KMS-11 (cell line): ENCODE data around the gene SCAMP5.

Source experiments
- H2AFZ ChIP-seq: fragments of 200-600 bp; sonication (generic); 2 replicates; pipeline ENCODE4 v1.6.1; 2016; ENCODE audit warnings: antibody characterized with exemption, mixed run types, low read depth
- H3K27ac ChIP-seq: fragments of 200-600 bp; sonication (generic); 2 replicates; pipeline ENCODE4 v1.6.1; 2016; ENCODE audit warnings: mild to moderate bottlenecking, mixed run types
- H3K27me3 ChIP-seq: fragments of 200-600 bp; sonication (generic); 2 replicates; pipeline ENCODE4 v1.6.1; 2017; ENCODE audit warnings: mild to moderate bottlenecking, low read depth, mixed run types, moderate library complexity; ENCODE audit not compliant: insufficient read depth
- H3K36me3 ChIP-seq: fragments of 200-600 bp; sonication (generic); 2 replicates; pipeline ENCODE4 v1.6.1; 2017; ENCODE audit warnings: mild to moderate bottlenecking, mixed run types; ENCODE audit not compliant: insufficient read depth
- H3K4me1 ChIP-seq: fragments of 200-600 bp; sonication (generic); 2 replicates; pipeline ENCODE4 v1.6.1; 2016; ENCODE audit warnings: mild to moderate bottlenecking, low read depth, mixed run types; ENCODE audit not compliant: poor library complexity, severe bottlenecking
- H3K4me2 ChIP-seq: fragments of 200-600 bp; sonication (generic); 2 replicates; pipeline ENCODE4 v1.7.0; 2016; ENCODE audit warnings: mild to moderate bottlenecking, mixed run types
- H3K4me3 ChIP-seq: fragments of 200-600 bp; sonication (generic); IDR thresholded peaks from 2 replicates; pipeline ENCODE4 v1.6.1; 2017; ENCODE audit warnings: low read depth, low read length, mixed read lengths; ENCODE audit not compliant: insufficient read depth
- H3K79me2 ChIP-seq: fragments of 200-600 bp; sonication (generic); 2 replicates; pipeline ENCODE4 v1.6.1; 2016; ENCODE audit warnings: low read depth, mixed run types; ENCODE audit not compliant: insufficient read depth
- H3K9ac ChIP-seq: fragments of 200-600 bp; sonication (generic); 2 replicates; pipeline ENCODE4 v1.6.1; 2016; ENCODE audit warnings: mild to moderate bottlenecking, mixed run types
- H4K20me1 ChIP-seq: fragments of 200-600 bp; sonication (generic); 2 replicates; pipeline ENCODE4 v1.6.1; 2016; ENCODE audit warnings: mild to moderate bottlenecking, mixed run types; ENCODE audit not compliant: insufficient read depth
- TF ChIP-seq, protein P1 (sequence below): fragments of 200-600 bp; sonication (generic); conservative IDR thresholded peaks from 2 replicates; pipeline ENCODE4 v1.6.1; 2017; ENCODE audit warnings: low read depth, mild to moderate bottlenecking, antibody characterized with exemption, low read length, moderate library complexity, mixed read lengths

Gene SCAMP5

DNA sequence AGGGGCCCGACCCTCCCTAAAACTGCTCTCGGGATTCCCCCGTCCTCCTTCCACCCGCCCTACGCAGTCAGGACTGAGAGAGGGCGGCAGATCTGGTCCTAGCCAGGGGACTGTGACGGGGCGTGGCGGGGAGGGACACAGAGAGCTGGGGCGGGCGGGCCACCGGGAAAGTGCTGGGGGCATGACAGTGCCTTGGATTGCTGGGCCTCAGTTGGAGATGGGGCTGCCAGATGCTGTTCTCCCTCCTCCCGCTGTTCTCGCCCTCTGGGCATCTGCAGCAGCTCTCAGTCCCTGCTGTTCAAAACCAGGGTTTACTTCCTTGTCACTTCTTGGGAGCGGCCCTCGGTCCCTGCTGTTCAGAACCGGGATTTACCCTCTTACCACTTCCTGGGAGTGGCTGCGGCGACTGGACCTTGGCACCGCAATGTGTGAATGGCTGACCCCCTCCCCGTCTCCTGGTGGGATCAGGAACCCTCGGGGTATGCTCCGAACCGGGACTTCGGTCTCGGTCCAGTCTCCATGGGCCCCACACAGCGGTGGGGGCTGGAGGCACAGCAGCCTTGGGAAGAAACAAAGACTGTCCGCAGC is 36.9 kb upstream of the SCAMP5 start:
- no peak overlapping the region for H3K9ac ChIP-seq

DNA sequence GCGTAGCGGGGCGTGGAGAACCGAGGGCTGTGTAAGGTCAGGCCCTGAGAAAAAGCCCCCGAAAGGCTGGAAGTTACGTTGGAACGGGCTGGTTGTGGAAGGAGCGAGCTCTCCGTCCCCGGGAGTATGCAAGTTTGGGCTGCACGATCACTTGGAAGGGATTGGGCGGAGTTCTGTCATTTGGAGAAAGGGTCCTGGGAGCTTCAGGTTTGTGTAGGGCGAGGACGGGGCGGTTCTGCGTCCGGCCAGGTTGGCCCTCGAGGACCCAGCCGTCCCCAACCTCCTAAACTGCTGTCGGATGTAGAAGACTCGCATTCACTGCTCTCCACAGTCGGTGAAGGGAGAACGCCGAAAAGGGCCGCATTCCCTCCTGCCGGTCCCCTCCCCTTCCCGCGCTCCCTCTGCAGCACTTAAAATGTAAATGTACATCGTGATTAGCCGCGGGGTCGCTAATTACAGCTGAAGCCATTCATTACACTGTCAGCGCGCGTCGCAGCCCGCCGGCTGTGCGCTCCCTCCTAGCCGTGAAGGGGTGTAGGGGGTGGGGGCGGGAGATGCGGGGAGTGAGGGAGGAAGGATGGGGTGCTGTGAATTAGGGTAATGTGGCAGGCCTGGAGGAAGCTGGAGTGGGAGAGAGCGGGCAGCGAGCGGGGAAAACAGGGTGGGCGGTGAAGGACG is 36.3 kb upstream of the SCAMP5 start:
- H3K27ac ChIP-seq, result no peak overlapping the region
- H4K20me1 ChIP-seq, result no peaks in the 10 kb centered on the region
- TF ChIP-seq, protein P1, sequence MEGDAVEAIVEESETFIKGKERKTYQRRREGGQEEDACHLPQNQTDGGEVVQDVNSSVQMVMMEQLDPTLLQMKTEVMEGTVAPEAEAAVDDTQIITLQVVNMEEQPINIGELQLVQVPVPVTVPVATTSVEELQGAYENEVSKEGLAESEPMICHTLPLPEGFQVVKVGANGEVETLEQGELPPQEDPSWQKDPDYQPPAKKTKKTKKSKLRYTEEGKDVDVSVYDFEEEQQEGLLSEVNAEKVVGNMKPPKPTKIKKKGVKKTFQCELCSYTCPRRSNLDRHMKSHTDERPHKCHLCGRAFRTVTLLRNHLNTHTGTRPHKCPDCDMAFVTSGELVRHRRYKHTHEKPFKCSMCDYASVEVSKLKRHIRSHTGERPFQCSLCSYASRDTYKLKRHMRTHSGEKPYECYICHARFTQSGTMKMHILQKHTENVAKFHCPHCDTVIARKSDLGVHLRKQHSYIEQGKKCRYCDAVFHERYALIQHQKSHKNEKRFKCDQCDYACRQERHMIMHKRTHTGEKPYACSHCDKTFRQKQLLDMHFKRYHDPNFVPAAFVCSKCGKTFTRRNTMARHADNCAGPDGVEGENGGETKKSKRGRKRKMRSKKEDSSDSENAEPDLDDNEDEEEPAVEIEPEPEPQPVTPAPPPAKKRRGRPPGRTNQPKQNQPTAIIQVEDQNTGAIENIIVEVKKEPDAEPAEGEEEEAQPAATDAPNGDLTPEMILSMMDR, result no peak
- H3K79me2 ChIP-seq, result peaks cover 13% of the 10 kb centered on the region
- H3K4me1 ChIP-seq, result peaks cover 38% of the 10 kb centered on the region
- H3K9ac ChIP-seq, result no peak overlapping the region
- no peak overlapping the region for H2AFZ ChIP-seq
- no peak overlapping the region for H3K4me3 ChIP-seq
- no peak overlapping the region for H3K4me2 ChIP-seq
- H3K27me3 ChIP-seq, result no peaks in the 10 kb centered on the region
- no peaks in the 10 kb centered on the region for H3K36me3 ChIP-seq

More for the DNA sequence above, 36.9 kb upstream of the SCAMP5 start:
- H3K36me3 ChIP-seq, result no peaks in the 10 kb centered on the region
- no peak overlapping the region for H3K4me3 ChIP-seq
- H3K4me1 ChIP-seq, result peaks cover 38% of the 10 kb centered on the region
- no peak overlapping the region for H2AFZ ChIP-seq
- no peak overlapping the region for H3K4me2 ChIP-seq
- H3K27ac ChIP-seq, result no peak overlapping the region
- no peaks in the 10 kb centered on the region for H3K27me3 ChIP-seq
- TF ChIP-seq, protein P1, result no peak
- H3K79me2 ChIP-seq, result peaks cover 13% of the 10 kb centered on the region
- H4K20me1 ChIP-seq, result no peaks in the 10 kb centered on the region

DNA sequence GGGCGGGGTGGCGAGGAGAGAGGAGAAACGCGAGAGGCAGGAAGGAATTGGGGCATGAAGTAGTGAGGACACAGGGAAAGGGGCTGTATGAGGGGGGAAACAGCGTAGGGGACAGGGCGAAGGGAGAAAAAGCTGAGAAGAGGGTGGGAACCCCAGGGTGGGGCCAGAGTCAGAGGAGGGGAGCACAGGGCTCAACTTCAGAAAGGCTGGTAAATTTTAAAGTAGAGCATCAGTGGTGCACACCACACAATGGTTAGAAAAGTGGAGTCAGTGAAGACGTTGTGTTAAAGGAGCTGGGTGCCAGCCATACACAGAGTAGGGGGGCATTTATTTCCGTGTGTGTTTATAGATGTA is 35.8 kb upstream of the SCAMP5 start:
- H3K4me1 ChIP-seq, result peaks cover 38% of the 10 kb centered on the region
- H3K79me2 ChIP-seq, result peaks cover 13% of the 10 kb centered on the region
- H3K36me3 ChIP-seq, result no peaks in the 10 kb centered on the region
- no peaks in the 10 kb centered on the region for H3K27me3 ChIP-seq
- no peak overlapping the region for H3K4me3 ChIP-seq
- TF ChIP-seq, protein P1, result no peak
- H4K20me1 ChIP-seq, result no peaks in the 10 kb centered on the region
- no peak overlapping the region for H2AFZ ChIP-seq
- H3K4me2 ChIP-seq, result no peak overlapping the region
- no peak overlapping the region for H3K27ac ChIP-seq
- no peak overlapping the region for H3K9ac ChIP-seq

DNA sequence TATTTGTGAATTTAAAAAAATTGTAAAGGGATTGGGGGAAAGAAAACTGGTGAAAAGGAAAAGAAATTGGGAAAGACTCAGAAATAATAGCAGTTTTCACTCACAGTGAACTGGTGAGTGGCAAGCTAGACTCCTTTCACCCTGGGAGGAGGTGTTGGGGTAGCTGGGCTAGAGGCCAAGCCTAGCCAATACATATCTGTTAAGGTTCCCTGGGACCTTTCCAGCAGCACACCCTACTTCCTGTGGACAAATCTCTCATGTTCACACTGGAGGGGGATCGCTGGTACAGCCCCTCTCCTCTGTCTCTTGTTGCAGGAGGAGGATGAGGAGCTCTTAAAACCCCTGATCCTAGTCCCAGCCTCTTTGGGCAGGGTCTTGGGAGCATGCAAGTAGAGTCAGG is 35.1 kb upstream of the SCAMP5 start:
- H2AFZ ChIP-seq, result no peak overlapping the region
- no peak overlapping the region for H3K27ac ChIP-seq
- no peaks in the 10 kb centered on the region for H4K20me1 ChIP-seq
- no peaks in the 10 kb centered on the region for H3K27me3 ChIP-seq
- H3K9ac ChIP-seq, result no peak overlapping the region
- no peak overlapping the region for H3K4me3 ChIP-seq
- H3K36me3 ChIP-seq, result no peaks in the 10 kb centered on the region
- H3K4me1 ChIP-seq, result peaks cover 37% of the 10 kb centered on the region
- peaks cover 7% of the 10 kb centered on the region for H3K79me2 ChIP-seq
- TF ChIP-seq, protein P1, result no peak
- H3K4me2 ChIP-seq, result no peak overlapping the region
